ENCODE data around the gene CNPY1. TPM values are rescaled to one million over a fixed set of nuclear protein-coding genes. Genes with fewer than 3 reads are reported as not detected.

Gene CNPY1
- polyA plus RNA-seq, 1 of the 3 experiments (the other 2 are of a cell fraction), result not detected

DNA sequence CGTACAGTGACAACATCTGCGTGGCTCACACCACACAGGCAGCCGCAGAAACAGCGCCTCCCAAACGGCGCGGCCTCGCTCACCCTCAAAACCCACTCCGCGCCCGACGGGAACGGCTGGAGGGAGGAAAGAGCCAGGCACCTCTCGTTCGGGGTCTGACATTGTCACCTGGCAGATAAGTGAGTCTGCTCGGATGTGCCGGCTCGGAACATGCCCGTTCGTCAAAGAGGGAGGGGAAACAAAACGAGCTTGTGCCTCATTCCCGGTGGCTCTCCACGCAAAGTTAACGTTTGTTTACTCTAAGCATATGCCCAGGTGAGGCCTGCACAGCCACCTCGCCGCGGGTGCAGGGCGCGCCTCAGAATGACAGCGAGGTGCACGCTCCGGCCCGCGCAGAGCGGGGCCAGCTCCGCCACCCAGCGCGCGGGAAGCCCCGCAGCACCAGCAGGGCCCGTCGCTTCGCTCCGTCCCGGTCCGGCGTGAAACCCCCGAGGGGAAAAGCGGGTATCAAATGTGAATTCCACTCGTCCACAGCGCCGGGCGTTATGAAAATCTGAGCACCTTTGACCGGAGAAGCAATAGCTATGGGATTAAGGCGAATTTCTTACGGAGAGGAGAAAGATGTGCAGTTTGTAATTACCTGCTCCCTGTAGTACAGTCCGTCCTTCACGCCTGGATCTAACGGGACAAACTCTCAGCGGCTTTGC, 13.1 kb downstream of the CNPY1 start:
- H3K9ac ChIP-seq, result no peak overlapping the region
- ChIA-PET CTCF (interaction anchor here (0.7 to 4.8 kb wide), 21 partner anchors 9 to 722 kb away, joined by 3 to 33 read pairs (median 3); partner anchors contain the start of gene CNPY1), POLR2A (no interaction called here)
- no peaks in the 10 kb centered on the region for H3K79me2 ChIP-seq (ENCODE audit: insufficient read depth)
- H3K27me3 ChIP-seq (ENCODE audit: insufficient read depth), result peaks cover 89% of the 10 kb centered on the region
- TF ChIP-seq, protein P1, sequence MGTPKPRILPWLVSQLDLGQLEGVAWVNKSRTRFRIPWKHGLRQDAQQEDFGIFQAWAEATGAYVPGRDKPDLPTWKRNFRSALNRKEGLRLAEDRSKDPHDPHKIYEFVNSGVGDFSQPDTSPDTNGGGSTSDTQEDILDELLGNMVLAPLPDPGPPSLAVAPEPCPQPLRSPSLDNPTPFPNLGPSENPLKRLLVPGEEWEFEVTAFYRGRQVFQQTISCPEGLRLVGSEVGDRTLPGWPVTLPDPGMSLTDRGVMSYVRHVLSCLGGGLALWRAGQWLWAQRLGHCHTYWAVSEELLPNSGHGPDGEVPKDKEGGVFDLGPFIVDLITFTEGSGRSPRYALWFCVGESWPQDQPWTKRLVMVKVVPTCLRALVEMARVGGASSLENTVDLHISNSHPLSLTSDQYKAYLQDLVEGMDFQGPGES (IDR thresholded peaks at IDR 0.05; ENCODE audit: low read depth, low read length), result no peak
- TF ChIP-seq EZH2phosphoT487 (IDR thresholded peaks at IDR 0.05; ENCODE audit: borderline replicate concordance, low read depth), result peak; percentile 83; the same call in 1 of the 2 replicates
- H3K4me3 ChIP-seq (ENCODE audit: low read depth in 2 of 2, low read length in 1 of 2), result peak overlapping the region; percentile 21 to 34; a peak in 3 of 4 replicates
- peaks cover 0 to 11% of the 10 kb centered on the region in 2 experiments; a peak in 1 of 4 replicates for H3K4me1 ChIP-seq (ENCODE audit: control insufficient read depth in 1 of 2, insufficient read depth in 2 of 2, low read depth in 1 of 2, low read length in 1 of 2)
- peak overlapping the region; percentile 71 for H3K4me2 ChIP-seq
- H3K9me3 ChIP-seq, result no peaks in the 10 kb centered on the region
- H3K9me2 ChIP-seq, result no peaks in the 10 kb centered on the region
- no peak overlapping the region for H3K27ac ChIP-seq (ENCODE audit: low read depth in 2 of 2, low read length in 1 of 2)
- DNase-seq, result peak; percentile 62
- no peaks in the 10 kb centered on the region for H4K20me1 ChIP-seq (ENCODE audit: insufficient read depth)
- H3K36me3 ChIP-seq (replicated peaks in 1 of 2; ENCODE audit: control insufficient read depth in 1 of 2, insufficient read depth in 2 of 2, low read length in 1 of 2), result no peaks in the 10 kb centered on the region
- H2AFZ ChIP-seq (ENCODE audit: low read depth), result no peak overlapping the region
- WGBS (ENCODE audit: low lambda C conversion rate), result 5% methylated on average over 58 of the region's 60 CpGs
- no peaks in the 10 kb centered on the region for H3F3A ChIP-seq (replicated peaks; ENCODE audit: insufficient read depth)

DNA sequence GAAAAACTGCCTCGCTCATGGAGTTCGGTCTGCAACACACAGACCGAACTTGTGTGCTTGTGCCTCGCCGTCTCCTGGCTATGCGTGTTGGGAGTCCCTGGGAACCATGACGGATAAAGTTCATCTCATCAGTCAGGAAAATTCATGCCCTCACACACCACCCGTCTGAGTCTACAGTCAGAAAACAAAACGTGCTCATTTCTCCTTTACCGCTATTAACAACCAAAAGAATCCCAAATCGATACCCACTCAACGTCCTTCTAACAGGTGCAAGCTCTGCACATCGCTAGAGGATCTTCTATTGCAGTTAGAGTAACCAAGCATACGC, 13.6 kb downstream of the CNPY1 start:
- POLR2A ChIA-PET, result no interaction called here
- Histone ChIP-seq H3K9me2 (no peaks in the 10 kb centered on the region), H4K20me1 (ENCODE audit: insufficient read depth) (no peaks in the 10 kb centered on the region), H3K36me3 (replicated peaks in 1 of 2; ENCODE audit: control insufficient read depth in 1 of 2, insufficient read depth in 2 of 2, low read length in 1 of 2) (no peaks in the 10 kb centered on the region), H3K4me2 (peak overlapping the region; percentile 71), H3K4me3 (ENCODE audit: low read depth in 2 of 2, low read length in 1 of 2) (peak overlapping the region; percentile 21 to 34; a peak in 2 of 4 replicates), H3K4me1 (ENCODE audit: control insufficient read depth in 1 of 2, insufficient read depth in 2 of 2, low read depth in 1 of 2, low read length in 1 of 2) (peaks cover 0 to 11% of the 10 kb centered on the region in 2 experiments; a peak in 1 of 4 replicates), H3K27ac (ENCODE audit: low read depth in 2 of 2, low read length in 1 of 2) (no peak overlapping the region), H3F3A (replicated peaks; ENCODE audit: insufficient read depth) (no peaks in the 10 kb centered on the region), H3K27me3 (ENCODE audit: insufficient read depth) (peaks cover 94% of the 10 kb centered on the region), H3K79me2 (ENCODE audit: insufficient read depth) (no peaks in the 10 kb centered on the region), H2AFZ (ENCODE audit: low read depth) (no peak overlapping the region), H3K9ac (no peak overlapping the region), H3K9me3 (no peaks in the 10 kb centered on the region)
- CTCF ChIA-PET, result interaction anchor here (0.7 to 4.8 kb wide), 15 partner anchors 8 to 723 kb away, joined by 3 to 33 read pairs (median 6); partner anchors contain the start of gene CNPY1
- 17% methylated on average over 14 of the region's 14 CpGs for WGBS (ENCODE audit: low lambda C conversion rate)
- no peak for DNase-seq
- TF ChIP-seq, protein P1 (IDR thresholded peaks at IDR 0.05; ENCODE audit: low read depth, low read length), result no peak
- TF ChIP-seq MAX (IDR thresholded peaks at IDR 0.05; ENCODE audit: low read depth) (no peak), GATA2 (CRISPR knock-in tag; IDR thresholded peaks at IDR 0.05) (no peak), RXRA (IDR thresholded peaks at IDR 0.05; ENCODE audit: borderline replicate concordance, low read depth) (no peak), MEF2A (IDR thresholded peaks at IDR 0.05; ENCODE audit: borderline replicate concordance, low read depth) (no peak), NFIC (IDR thresholded peaks at IDR 0.05; ENCODE audit: borderline replicate concordance) (no peak), EZH2phosphoT487 (IDR thresholded peaks at IDR 0.05; ENCODE audit: borderline replicate concordance, low read depth) (no peak), TCF12 (IDR thresholded peaks at IDR 0.05) (no peak)
- TF ChIP-seq, protein P2, sequence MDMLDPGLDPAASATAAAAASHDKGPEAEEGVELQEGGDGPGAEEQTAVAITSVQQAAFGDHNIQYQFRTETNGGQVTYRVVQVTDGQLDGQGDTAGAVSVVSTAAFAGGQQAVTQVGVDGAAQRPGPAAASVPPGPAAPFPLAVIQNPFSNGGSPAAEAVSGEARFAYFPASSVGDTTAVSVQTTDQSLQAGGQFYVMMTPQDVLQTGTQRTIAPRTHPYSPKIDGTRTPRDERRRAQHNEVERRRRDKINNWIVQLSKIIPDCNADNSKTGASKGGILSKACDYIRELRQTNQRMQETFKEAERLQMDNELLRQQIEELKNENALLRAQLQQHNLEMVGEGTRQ (IDR thresholded peaks at IDR 0.05; ENCODE audit: borderline replicate concordance, low read depth, low read length), result no peak
- TF ChIP-seq, protein P3, sequence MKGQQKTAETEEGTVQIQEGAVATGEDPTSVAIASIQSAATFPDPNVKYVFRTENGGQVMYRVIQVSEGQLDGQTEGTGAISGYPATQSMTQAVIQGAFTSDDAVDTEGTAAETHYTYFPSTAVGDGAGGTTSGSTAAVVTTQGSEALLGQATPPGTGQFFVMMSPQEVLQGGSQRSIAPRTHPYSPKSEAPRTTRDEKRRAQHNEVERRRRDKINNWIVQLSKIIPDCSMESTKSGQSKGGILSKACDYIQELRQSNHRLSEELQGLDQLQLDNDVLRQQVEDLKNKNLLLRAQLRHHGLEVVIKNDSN (IDR thresholded peaks at IDR 0.05; ENCODE audit: borderline replicate concordance, low read depth), result no peak
- TF ChIP-seq, protein P4, sequence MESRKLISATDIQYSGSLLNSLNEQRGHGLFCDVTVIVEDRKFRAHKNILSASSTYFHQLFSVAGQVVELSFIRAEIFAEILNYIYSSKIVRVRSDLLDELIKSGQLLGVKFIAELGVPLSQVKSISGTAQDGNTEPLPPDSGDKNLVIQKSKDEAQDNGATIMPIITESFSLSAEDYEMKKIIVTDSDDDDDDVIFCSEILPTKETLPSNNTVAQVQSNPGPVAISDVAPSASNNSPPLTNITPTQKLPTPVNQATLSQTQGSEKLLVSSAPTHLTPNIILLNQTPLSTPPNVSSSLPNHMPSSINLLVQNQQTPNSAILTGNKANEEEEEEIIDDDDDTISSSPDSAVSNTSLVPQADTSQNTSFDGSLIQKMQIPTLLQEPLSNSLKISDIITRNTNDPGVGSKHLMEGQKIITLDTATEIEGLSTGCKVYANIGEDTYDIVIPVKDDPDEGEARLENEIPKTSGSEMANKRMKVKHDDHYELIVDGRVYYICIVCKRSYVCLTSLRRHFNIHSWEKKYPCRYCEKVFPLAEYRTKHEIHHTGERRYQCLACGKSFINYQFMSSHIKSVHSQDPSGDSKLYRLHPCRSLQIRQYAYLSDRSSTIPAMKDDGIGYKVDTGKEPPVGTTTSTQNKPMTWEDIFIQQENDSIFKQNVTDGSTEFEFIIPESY (IDR thresholded peaks at IDR 0.05; ENCODE audit: borderline replicate concordance, low read depth), result no peak

Data from SK-N-SH (cell line).